Bronchial epithelial cell (primary cell): ENCODE data around the gene MYL4. TPM values are rescaled to one million over a fixed set of nuclear protein-coding genes. Genes with fewer than 3 reads are reported as not detected.
"Not testable (repeated sequence)": the region's sequence is repeated elsewhere in the genome, so short reads cannot be mapped to it uniquely, and the experiment has no call there.

ENCODE experiments used
- DNase-seq: peaks from one replicate; pipeline ENCODE4 v3.0.0-alpha.2; 2010; ENCODE audit warnings: low read depth
- FAIRE-seq: peaks from 2 replicates; lab custom pipeline; 2011; peaks lifted over from hg19 to GRCh38; lab: Jason Lieb, UNC
- H3K27me3 ChIP-seq: 2 replicates; pipeline ENCODE4 v1.5.1; 2011; ENCODE audit warnings: low read length; ENCODE audit not compliant: control insufficient read depth, insufficient read depth
- H3K36me3 ChIP-seq: 2 replicates; pipeline ENCODE4 v1.5.1; 2011; ENCODE audit warnings: low read length; ENCODE audit not compliant: control insufficient read depth, insufficient read depth
- H3K4me3 ChIP-seq: 2 replicates; pipeline ENCODE4 v1.5.1; 2011; ENCODE audit warnings: mild to moderate bottlenecking, low read depth, low read length, control low read depth
- CTCF ChIP-seq: IDR thresholded peaks from 2 replicates; pipeline ENCODE4 v1.5.1; 2011; ENCODE audit warnings: mild to moderate bottlenecking, moderate library complexity, low read length, control low read depth, inconsistent platforms; ENCODE audit not compliant: insufficient read depth, severe bottlenecking
- total RNA-seq: library from RNA; depleted of rRNA; stranded (reverse); fragments of >200 nt; gene quantifications from 2 replicates; pipeline ENCODE4 v1.2.1, GENCODE V29; 2014

The MYL4 gene
- total RNA-seq, 1 donor from 2014 or later: not detected

GRCh38 chr17:47212458-47212857, 3.3 kb downstream of the MYL4 start:
- DNase-seq: no peak
- H3K27me3 ChIP-seq: no peaks in the 10 kb centered on the region
- H3K36me3 ChIP-seq: no peaks in the 10 kb centered on the region
- TF ChIP-seq CTCF: no peak
- no peak overlapping the region for H3K4me3 ChIP-seq
- no peak for FAIRE-seq

GRCh38 chr17:47213540-47213939, 4.4 kb downstream of the MYL4 start:
- DNase-seq (no peak), FAIRE-seq (no peak)
- Histone ChIP-seq H3K36me3 (no peaks in the 10 kb centered on the region), H3K4me3 (no peak overlapping the region), H3K27me3 (no peaks in the 10 kb centered on the region)
- TF ChIP-seq CTCF: no peak

- H3K4me3 ChIP-seq: no peak overlapping the region
- DNase-seq: no peak
- no peak for TF ChIP-seq CTCF
- no peaks in the 10 kb centered on the region for H3K36me3 ChIP-seq
- H3K27me3 ChIP-seq: peaks cover 2% of the 10 kb centered on the region
- no peak for FAIRE-seq
Observed at GRCh38 chr17:47214931-47215330, 5.8 kb downstream of the MYL4 start.

- FAIRE-seq, H3K27me3 ChIP-seq, DNase-seq, H3K36me3 ChIP-seq, H3K4me3 ChIP-seq: not testable (repeated sequence)
Observed at GRCh38 chr17:47216821-47217220, 7.7 kb downstream of the MYL4 start.

GRCh38 chr17:47217279-47217678, 8.1 kb downstream of the MYL4 start:
- H3K4me3 ChIP-seq, FAIRE-seq, H3K27me3 ChIP-seq, H3K36me3 ChIP-seq, DNase-seq: not testable (repeated sequence)

- DNase-seq (no peak), FAIRE-seq (no peak)
- H3K27me3 ChIP-seq: peaks cover 2% of the 10 kb centered on the region
- no peaks in the 10 kb centered on the region for H3K36me3 ChIP-seq
- no peak overlapping the region for H3K4me3 ChIP-seq
- no peak for TF ChIP-seq CTCF
Observed at GRCh38 chr17:47218896-47219430, 9.8 kb downstream of the MYL4 start.
